ENCODE results near the gene NUDT1. TPM values are rescaled to one million over a fixed set of nuclear protein-coding genes. Genes with fewer than 3 reads are reported as not detected.

Gene NUDT1
- total and polyA plus RNA-seq, 2 experiments from 2014 or later = 54.5 to 163 TPM

GRCh38 chr7:2204446-2204845 lies 37.6 kb upstream of the NUDT1 start (continued):
- TF ChIP-seq ZNF331 (CRISPR knock-in tag; IDR thresholded peaks at IDR 0.05; ENCODE audit: low read depth) = no peak
- no peak for TF ChIP-seq CTCF (conservative IDR thresholded peaks at IDR 0.05; ENCODE audit: low read depth in 2 of 2)
- no peak for TF ChIP-seq NANOG (IDR thresholded peaks at IDR 0.05; ENCODE audit: borderline replicate concordance)
- no peak for TF ChIP-seq ZNF114 (CRISPR knock-in tag; IDR thresholded peaks at IDR 0.05)

GRCh38 chr7:2205036-2205780 lies 36.8 kb upstream of the NUDT1 start:
- Histone ChIP-seq H3K4me3 (no peak overlapping the region), H3K27me3 (ENCODE audit: insufficient read depth) (no peaks in the 10 kb centered on the region), H3K79me2 (replicated peaks; ENCODE audit: insufficient read depth) (peaks cover 14% of the 10 kb centered on the region), H4K20me1 (replicated peaks; ENCODE audit: insufficient read depth) (peaks cover 12% of the 10 kb centered on the region; the same call in 1 of the 2 replicates), H3K27ac (ENCODE audit: low read depth) (no peak overlapping the region), H3K4me1 (ENCODE audit: insufficient read depth) (no peaks in the 10 kb centered on the region), H3K4me2 (no peak overlapping the region), H3K9me2 (ENCODE audit: insufficient read depth) (no peaks in the 10 kb centered on the region), H3F3A (replicated peaks; ENCODE audit: low read depth) (no peaks in the 10 kb centered on the region), H3K36me3 (ENCODE audit: insufficient read depth) (no peaks in the 10 kb centered on the region; the same call in 1 of the 2 replicates), H2AFZ (no peak overlapping the region)
- no peak for DNase-seq (ENCODE audit: low spot score)
- Mint-ChIP-seq H3K27ac (no peak overlapping the region; the same call in 1 of the 2 replicates), H3K36me3 (ENCODE audit: low read depth) (peaks cover 37% of the 10 kb centered on the region), H3K27me3 (ENCODE audit: insufficient read depth, low read depth, poor library complexity) (peaks cover 7% of the 10 kb centered on the region), H3K9me3 (no peaks in the 10 kb centered on the region), H3K4me3 (no peak overlapping the region), H3K4me1 (no peaks in the 10 kb centered on the region; the same call in 2 of the 3 replicates)
- TF ChIP-seq POLR2AphosphoS5 (IDR thresholded peaks at IDR 0.05; ENCODE audit: low read depth) = no peak
- TF ChIP-seq ZNF462 (CRISPR knock-in tag; IDR thresholded peaks at IDR 0.05) = no peak
- ATAC-seq = no peak

Measured in GM23338 (cell line).